Parathyroid adenoma (tissue), 2 donors: ENCODE data around the gene BMF.
A peak's percentile ranks its signal among the peaks of the same experiment; 100 is the strongest.

ENCODE experiments used
- H2AFZ ChIP-seq: fragments of 300-600 bp; sonication (generic); one replicate; pipeline ENCODE4 v1.7.0; 2017; ENCODE audit warnings: antibody characterized with exemption, mild to moderate bottlenecking
- H3K27ac ChIP-seq: fragments of 300-600 bp; sonication (generic); one replicate; pipeline ENCODE4 v1.7.0; 2017
- H3K27me3 ChIP-seq: fragments of 300-600 bp; sonication (generic); one replicate; pipeline ENCODE4 v1.7.0; 2017; ENCODE audit warnings: low read length; ENCODE audit not compliant: control insufficient read depth, insufficient read depth
- H3K36me3 ChIP-seq: fragments of 300-600 bp; sonication (generic); one replicate; pipeline ENCODE4 v1.7.0; 2017; ENCODE audit warnings: low read length; ENCODE audit not compliant: control insufficient read depth, insufficient read depth
- H3K4me1 ChIP-seq: fragments of 300-600 bp; sonication (generic); one replicate; pipeline ENCODE4 v1.7.0; 2017; ENCODE audit warnings: control low read depth
- H3K4me2 ChIP-seq: fragments of 300-600 bp; sonication (generic); one replicate; pipeline ENCODE4 v1.7.0; 2017; ENCODE audit warnings: low read length
- H3K4me3 ChIP-seq: fragments of 300-600 bp; sonication (generic); one replicate; pipeline ENCODE4 v1.7.0; 2017; ENCODE audit warnings: low read depth, low read length
- H3K79me2 ChIP-seq: fragments of 300-600 bp; sonication (generic); one replicate; pipeline ENCODE4 v1.7.0; 2017; ENCODE audit warnings: control low read depth
- H3K9ac ChIP-seq: fragments of 300-600 bp; sonication (generic); one replicate; pipeline ENCODE4 v1.7.0; 2017; ENCODE audit warnings: mild to moderate bottlenecking
- H3K9me3 ChIP-seq: fragments of 300-600 bp; sonication (generic); one replicate; pipeline ENCODE4 v1.7.0; 2017; ENCODE audit warnings: low read length; ENCODE audit not compliant: control insufficient read depth
- CTCF ChIP-seq: fragments of 300-600 bp; sonication (generic); IDR thresholded peaks from one replicate; pipeline ENCODE4 v1.7.0; 2017; ENCODE audit warnings: antibody characterized with exemption, mild to moderate bottlenecking
- donor health status: primary hyperparathyroidism.

The BMF gene

GRCh38 chr15:40087068-40087810 lies 21.4 kb downstream of the BMF start:
- Histone ChIP-seq H3K36me3 (no peaks in the 10 kb centered on the region), H3K4me2 (no peak overlapping the region), H3K79me2 (no peaks in the 10 kb centered on the region), H3K4me3 (no peak overlapping the region), H3K9ac (no peak overlapping the region), H3K27ac (no peak overlapping the region), H3K27me3 (no peaks in the 10 kb centered on the region), H2AFZ (no peak overlapping the region), H3K4me1 (peaks cover 22% of the 10 kb centered on the region), H3K9me3 (no peaks in the 10 kb centered on the region)
- TF ChIP-seq CTCF: no peak

- H2AFZ ChIP-seq: no peak overlapping the region
- peaks cover 19% of the 10 kb centered on the region for H3K4me1 ChIP-seq
- no peaks in the 10 kb centered on the region for H3K9me3 ChIP-seq
- H3K4me2 ChIP-seq: no peak overlapping the region
- no peak overlapping the region for H3K9ac ChIP-seq
- H3K27ac ChIP-seq: no peak overlapping the region
- H3K79me2 ChIP-seq: no peaks in the 10 kb centered on the region
- TF ChIP-seq CTCF: no peak
- H3K4me3 ChIP-seq: no peak overlapping the region
- no peaks in the 10 kb centered on the region for H3K36me3 ChIP-seq
- H3K27me3 ChIP-seq: no peaks in the 10 kb centered on the region
These were observed 23.4 kb downstream of the BMF start for GRCh38 chr15:40085266-40085665.

DNA sequence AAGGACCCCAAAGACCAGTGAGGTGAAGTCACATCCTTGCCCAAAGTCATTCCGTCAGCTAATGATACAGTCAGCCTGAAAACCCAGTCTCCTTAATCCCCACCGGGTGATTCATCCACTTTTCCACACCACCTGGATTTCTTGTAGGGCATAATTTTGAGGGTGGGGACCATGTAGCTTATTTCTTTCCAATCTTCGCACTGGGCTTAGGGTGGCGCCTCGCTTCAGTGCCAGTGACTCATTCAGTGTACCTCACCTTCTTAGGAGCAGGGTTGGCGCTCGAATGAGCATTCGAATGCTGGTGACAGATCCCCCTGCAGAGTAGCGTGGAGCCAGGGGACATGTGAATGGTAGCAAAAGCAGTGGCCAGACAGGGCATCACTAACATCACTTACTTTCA lies 24.0 kb downstream of the BMF start:
- no peak overlapping the region for H3K27ac ChIP-seq
- H3K36me3 ChIP-seq: no peaks in the 10 kb centered on the region
- H3K9ac ChIP-seq: no peak overlapping the region
- H2AFZ ChIP-seq: no peak overlapping the region
- H3K4me3 ChIP-seq: no peak overlapping the region
- peaks cover 19% of the 10 kb centered on the region for H3K4me1 ChIP-seq
- H3K4me2 ChIP-seq: no peak overlapping the region
- no peaks in the 10 kb centered on the region for H3K9me3 ChIP-seq
- H3K79me2 ChIP-seq: no peaks in the 10 kb centered on the region
- no peak for TF ChIP-seq CTCF
- H3K27me3 ChIP-seq: no peaks in the 10 kb centered on the region

GRCh38 chr15:40082195-40082883 lies 26.3 kb downstream of the BMF start:
- Histone ChIP-seq H3K27ac (no peak overlapping the region), H3K79me2 (no peaks in the 10 kb centered on the region), H3K9ac (no peak overlapping the region), H3K4me1 (peaks cover 10% of the 10 kb centered on the region), H3K27me3 (no peaks in the 10 kb centered on the region), H2AFZ (peak overlapping the region; percentile 66), H3K36me3 (no peaks in the 10 kb centered on the region), H3K4me2 (peak overlapping the region; percentile 81), H3K4me3 (peak overlapping the region; percentile 56), H3K9me3 (no peaks in the 10 kb centered on the region)
- no peak for TF ChIP-seq CTCF
